GM12878 (cell line): ENCODE measurements around the gene HOXC13. TPM values are rescaled to one million over a fixed set of nuclear protein-coding genes. Genes with fewer than 3 reads are reported as not detected.

ENCODE experiments used
- ATAC-seq: fragments of 200-7000 bp; cut with Tn5 transposase; 3 replicates; pipeline ENCODE4 v1.9.1; 2020; ENCODE audit warnings: mild to moderate bottlenecking, moderate library complexity
- BruUV-seq: library from RNA; stranded (reverse); fragments of 400-500 nt; replicated peaks from 2 replicates; lab custom pipeline; 2021; lab: Mats Ljungman, UMichigan
- CTCF ChIA-PET: fragments of 300-600 bp; sonication (Branson Sonifier 250); formaldehyde crosslinking; extraction: SDS; loops from one replicate; lab custom pipeline; 2021; ENCODE audit warnings: inconsistent platforms; lab: Yijun Ruan, JAX
- POLR2A ChIA-PET: fragments of 350-600 bp; formaldehyde crosslinking; extraction: SDS; loops from one replicate; lab custom pipeline; 2021; ENCODE audit warnings: inconsistent platforms; lab: Charles Lee
- RAD21 ChIA-PET: fragments of 300-600 bp; sonication (Branson Sonifier 250); formaldehyde crosslinking; loops from one replicate; lab custom pipeline; 2023; ENCODE audit warnings: antibody characterized with exemption; ENCODE audit not compliant: unreplicated experiment; lab: Charles Lee
- SMC1A ChIA-PET: fragments of 300-600 bp; sonication (Branson Sonifier 250); formaldehyde crosslinking; loops from one replicate; lab custom pipeline; 2023; ENCODE audit not compliant: unreplicated experiment, uncharacterized antibody; lab: Charles Lee
- DNase-seq: peaks from one replicate; pipeline ENCODE4 v3.0.0-alpha.2; 2011; ENCODE audit warnings: low read depth, low spot score
- FAIRE-seq: peaks from 3 replicates; lab custom pipeline; 2011; peaks lifted over from hg19 to GRCh38; lab: Jason Lieb, UNC
- H2AFZ ChIP-seq: 2 replicates; pipeline ENCODE4 v1.6.0; 2011; ENCODE audit warnings: low read depth, low read length, control low read depth; ENCODE audit not compliant: control insufficient read depth
- H3K27ac ChIP-seq: 2 replicates; pipeline ENCODE4 v1.5.1; 2011; ENCODE audit warnings: control low read depth; ENCODE audit not compliant: control insufficient read depth, insufficient read depth
- H3K27me3 ChIP-seq, 2 experiments: replicated peaks in 1 of 2; 2 replicates each; pipeline versions ENCODE4 v1.6.0 to v1.6.1; 2011; ENCODE audit warnings: low read length in 1 of 2; ENCODE audit not compliant: control insufficient read depth in 2 of 2, insufficient read depth in 2 of 2
- H3K36me3 ChIP-seq, 2 experiments: 2 replicates each; pipeline ENCODE4 v1.5.1; 2011; ENCODE audit warnings: low read length in 1 of 2; ENCODE audit not compliant: control insufficient read depth in 2 of 2, insufficient read depth in 2 of 2
- H3K4me1 ChIP-seq: 2 replicates; pipeline ENCODE4 v1.6.1; 2011; ENCODE audit warnings: mild to moderate bottlenecking, low read length, moderate library complexity, mixed read lengths; ENCODE audit not compliant: control insufficient read depth, insufficient read depth
- H3K4me2 ChIP-seq: 2 replicates; pipeline ENCODE4 v1.6.0; 2011; ENCODE audit warnings: control low read depth; ENCODE audit not compliant: control insufficient read depth, insufficient read depth
- H3K4me3 ChIP-seq: fragments of 200-600 bp; sonication (generic); 2 replicates; pipeline ENCODE4 v1.5.1; 2016
- H3K79me2 ChIP-seq: 2 replicates; pipeline ENCODE4 v1.6.0; 2011; ENCODE audit warnings: low read length; ENCODE audit not compliant: control insufficient read depth, insufficient read depth
- H3K9ac ChIP-seq: 2 replicates; pipeline ENCODE4 v1.8.0; 2011; ENCODE audit warnings: low read length, control low read depth, mixed read lengths; ENCODE audit not compliant: control insufficient read depth, insufficient read depth
- H3K9me3 ChIP-seq: replicated peaks from 3 replicates; pipeline ENCODE4 v1.5.1; 2011; ENCODE audit warnings: mild to moderate bottlenecking, low read length; ENCODE audit not compliant: control insufficient read depth, insufficient read depth
- H4K20me1 ChIP-seq: 2 replicates; pipeline ENCODE4 v1.6.0; 2011; ENCODE audit not compliant: control insufficient read depth, insufficient read depth
- FOS ChIP-seq: IDR thresholded peaks from 3 replicates; pipeline ENCODE4 v1.6.1; 2011; ENCODE audit warnings: borderline replicate concordance; ENCODE audit not compliant: insufficient read length; ENCODE audit errors: extremely low read depth
- GATAD2B ChIP-seq: fragments of 450-650 bp; conservative IDR thresholded peaks from 2 replicates; pipeline ENCODE4 v1.6.1; 2017; ENCODE audit warnings: low read depth, mild to moderate bottlenecking, moderate library complexity
- IKZF1 ChIP-seq: fragments of 450-650 bp; conservative IDR thresholded peaks from 2 replicates; pipeline ENCODE4 v1.6.1; 2017; ENCODE audit warnings: antibody characterized with exemption, mild to moderate bottlenecking
- POLR2AphosphoS5 ChIP-seq: IDR thresholded peaks from 2 replicates; pipeline ENCODE4 v1.6.1; 2011; ENCODE audit warnings: mild to moderate bottlenecking, low read length, inconsistent platforms
- POU2F2 ChIP-seq: IDR thresholded peaks from 3 replicates; pipeline ENCODE4 v1.6.1; 2011; ENCODE audit warnings: low read depth, mild to moderate bottlenecking, low read length, borderline replicate concordance
- WGBS: methylation state at CpG from one replicate; pipeline ENCODE4 v1.1.6; 2016; ENCODE audit warnings: low lambda C conversion rate; ENCODE audit not compliant: insufficient replicate concordance, insufficient coverage; ENCODE audit errors: missing lambda C conversion rate; 5-methylcytosine and 5-hydroxymethylcytosine counted together
- in situ Hi-C: fragments of 300-500 bp; cut with MboI; formaldehyde crosslinking; loops from 9 replicates; pipeline ENCODE4 v1.14.3; 2018; ENCODE audit warnings: mixed read lengths
- intact Hi-C: fragments of 100-400 bp; cut with micrococcal nuclease; formaldehyde crosslinking; loops from one replicate; pipeline ENCODE4 v1.14.2; 2022; ENCODE audit not compliant: unreplicated experiment
- polyA plus RNA-seq, 11 experiments: library from polyadenylated mRNA; depleted of rRNA in 4 of 11; unstranded in 6 of 11; stranded (reverse) in 5 of 11; fragments of >200 nt; fragmentation: Nextera tagmentation in 4 of 11; fragmentation: Illumina TruSeq in 1 of 11; extraction: Ambion mirVana in 4 of 11; extraction: Trizol in 1 of 11; gene quantifications; 1 replicate in 1 of 11; 2 replicates in 10 of 11; pipeline versions ENCODE4 v1.2.1 to v1.2.3, GENCODE V29; 2011 to 2016; ENCODE audit warnings: inconsistent platforms in 2 of 11, missing spikeins in 2 of 11, low read depth in 1 of 11
- total RNA-seq, 4 experiments: library from RNA; depleted of rRNA in 3 of 4; stranded (reverse); fragments of >200 nt in 3 of 4; fragmentation: Illumina TruSeq in 1 of 4; extraction: Trizol in 1 of 4; gene quantifications; 2 replicates each; pipeline versions ENCODE4 v1.2.1 to v1.2.3, GENCODE V29; 2013 to 2021
- TF ChIP-seq, protein P1 (sequence below): IDR thresholded peaks from 2 replicates; pipeline ENCODE4 v1.6.1; 2011; ENCODE audit warnings: low read depth, mild to moderate bottlenecking, low read length, moderate library complexity, borderline replicate concordance; ENCODE audit errors: extremely low read depth

HOXC13 gene
- total and polyA plus RNA-seq, 10 of the 15 experiments (the other 5 are each of a cell fraction or from before 2014, with no cell fraction given) = not detected

DNA sequence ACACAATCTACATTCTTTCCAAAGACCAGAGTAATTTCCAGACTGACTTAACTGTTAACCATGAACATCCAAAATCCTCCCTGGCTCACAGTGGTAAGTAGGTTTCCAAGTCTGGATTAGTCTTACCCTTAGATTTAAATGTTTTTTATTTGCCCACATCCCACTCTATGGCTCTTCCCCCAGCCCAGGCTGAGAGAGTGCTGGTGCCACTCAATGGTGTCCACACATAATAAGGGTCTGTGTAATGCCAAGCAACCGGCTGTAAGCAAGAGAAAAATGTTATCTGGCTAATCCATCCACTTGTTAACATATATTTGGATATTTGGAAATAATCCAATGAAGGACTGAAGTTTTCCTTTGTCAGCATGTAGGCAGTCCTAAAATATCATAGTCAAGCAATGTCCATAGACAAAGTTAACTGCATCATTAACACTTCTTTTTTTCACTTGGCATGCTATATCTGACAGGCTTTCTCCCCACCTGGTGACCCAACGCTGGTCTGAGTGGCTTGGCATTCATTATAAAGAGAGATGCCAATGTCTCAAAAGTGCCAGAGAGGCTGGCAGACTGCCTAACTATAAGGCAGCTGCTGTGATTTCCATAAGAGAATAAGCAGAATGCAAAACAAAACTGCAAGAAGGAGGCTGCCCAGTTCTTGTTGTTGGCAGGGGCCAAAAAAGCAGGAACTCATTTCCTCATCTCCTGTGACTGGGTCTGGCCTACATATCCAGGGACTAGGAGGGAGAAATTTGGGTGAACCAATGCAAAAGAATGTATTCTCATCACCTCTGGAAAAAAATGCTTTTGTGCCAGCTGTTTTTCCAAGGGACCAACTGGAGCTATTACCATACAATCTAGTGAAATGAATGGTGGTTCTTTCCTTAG is 13.9 kb upstream of the HOXC13 start:
- H3K27me3 ChIP-seq = peaks cover 9 to 25% of the 10 kb centered on the region in 2 experiments; a peak in 3 of 4 replicates
- DNase-seq (no peak), ATAC-seq (no peak), FAIRE-seq (no peak)
- H3K4me2 ChIP-seq = no peak overlapping the region
- in situ Hi-C loops (no loop called here), intact Hi-C loops (no loop called here)
- no TSS peak for BruUV-seq
- WGBS = 0% methylated on average over 2 of the region's 2 CpGs
- H2AFZ ChIP-seq = no peak overlapping the region
- ChIA-PET SMC1A (no interaction called here), CTCF (no interaction called here), POLR2A (no interaction called here), RAD21 (no interaction called here)
- H4K20me1 ChIP-seq = no peaks in the 10 kb centered on the region
- H3K36me3 ChIP-seq = no peaks in the 10 kb centered on the region
- H3K4me3 ChIP-seq = no peak overlapping the region
- TF ChIP-seq POU2F2 (no peak), GATAD2B (no peak), FOS (no peak), IKZF1 (no peak), POLR2AphosphoS5 (no peak)
- TF ChIP-seq, protein P1, sequence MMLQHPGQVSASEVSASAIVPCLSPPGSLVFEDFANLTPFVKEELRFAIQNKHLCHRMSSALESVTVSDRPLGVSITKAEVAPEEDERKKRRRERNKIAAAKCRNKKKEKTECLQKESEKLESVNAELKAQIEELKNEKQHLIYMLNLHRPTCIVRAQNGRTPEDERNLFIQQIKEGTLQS = no peak
- H3K27ac ChIP-seq = no peak overlapping the region
- no peaks in the 10 kb centered on the region for H3K9me3 ChIP-seq
- no peaks in the 10 kb centered on the region for H3K79me2 ChIP-seq
- no peaks in the 10 kb centered on the region for H3K4me1 ChIP-seq
- no peak overlapping the region for H3K9ac ChIP-seq
